Measurements from ENCODE around the gene CENPP. TPM values are rescaled to one million over a fixed set of nuclear protein-coding genes. Genes with fewer than 3 reads are reported as not detected.

Gene CENPP
- 11.3 TPM for total RNA-seq

DNA sequence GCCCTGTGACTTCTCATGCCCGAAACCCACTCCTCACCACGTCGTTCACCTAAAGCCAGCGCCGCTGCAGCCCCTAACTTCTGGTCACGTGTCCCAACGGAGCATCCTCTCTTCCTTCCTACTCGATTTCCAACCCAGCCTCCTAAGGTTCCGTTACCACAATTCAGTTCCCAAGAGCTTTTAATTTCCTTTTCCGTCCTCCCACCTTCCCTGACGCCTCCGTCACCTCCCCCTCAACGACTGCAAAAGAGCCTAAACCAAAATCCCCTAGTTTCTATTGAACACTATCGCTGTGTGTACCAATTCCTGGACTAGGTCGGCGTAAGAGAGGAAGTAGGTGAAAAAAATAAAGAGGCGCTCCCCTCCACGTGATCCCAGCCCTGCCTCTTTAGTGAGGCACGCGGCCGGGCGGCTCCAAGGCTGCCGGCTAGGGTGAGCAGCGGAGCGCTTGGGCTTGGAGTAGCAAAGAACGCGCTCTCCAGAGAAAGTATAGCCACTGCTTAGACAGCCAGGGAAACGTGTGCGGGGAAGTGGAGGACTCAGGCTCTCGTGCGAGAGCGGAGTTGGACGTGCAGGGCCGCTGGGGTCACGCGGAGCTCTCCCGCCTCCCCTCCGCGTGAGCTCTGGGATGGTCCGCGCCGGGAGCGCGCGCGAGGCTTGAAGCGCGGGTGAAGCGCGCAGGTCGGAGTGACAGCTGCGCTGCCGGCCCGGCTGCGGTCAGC is at the start of gene CENPP, which contains the start of gene NOL8:
Gene CENPP (plus strand): TSS at position 685 of the 722 bp plus-strand sequence.
Gene NOL8 (minus strand): TSS at position 82 of the 722 bp plus-strand sequence. CDS start 1,189 bp downstream, outside the sequence.

DNA sequence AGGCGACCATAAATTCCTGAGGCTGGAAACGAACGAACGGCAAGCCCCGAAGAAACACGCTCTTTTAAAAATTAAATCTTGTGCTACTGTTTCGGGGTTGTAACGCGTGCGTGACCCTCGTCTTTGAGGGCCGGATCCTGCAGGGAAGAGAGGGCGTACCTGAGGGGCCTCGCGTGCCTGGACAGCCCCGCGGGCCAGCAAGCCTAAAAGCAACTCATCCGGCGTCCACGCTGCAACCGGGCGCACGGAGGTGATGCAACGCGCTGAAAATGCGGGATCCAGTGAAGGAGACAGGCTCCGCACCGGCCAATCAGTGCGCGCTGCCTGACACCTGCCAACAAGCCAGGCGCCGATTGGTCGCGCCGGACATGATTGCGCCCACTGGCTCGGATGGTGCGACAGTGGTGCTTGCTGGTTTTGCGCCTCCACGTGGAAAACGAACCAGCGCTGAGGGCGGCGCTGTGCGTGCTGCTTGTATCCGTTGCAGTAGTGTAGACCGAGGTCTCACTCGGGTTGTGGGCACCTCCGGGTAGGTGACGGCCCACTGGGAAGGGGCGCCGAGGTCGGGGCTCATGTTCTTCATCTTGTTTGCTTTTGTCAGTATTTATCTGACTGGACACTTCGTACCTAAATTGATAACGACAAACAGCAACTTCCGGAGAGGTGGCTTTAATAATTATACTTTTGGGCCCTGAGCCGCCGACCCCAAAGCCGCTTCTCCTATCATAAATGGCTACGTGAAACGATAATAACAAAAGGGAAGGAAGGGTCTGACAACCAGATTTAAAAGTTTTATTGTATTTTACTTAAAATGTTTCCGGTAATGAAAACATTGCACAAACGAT is 32.1 kb upstream of the CENPP start, which contains the start of gene IARS1:
Gene IARS1 (minus strand): TSS at position 246 of the 845 bp plus-strand sequence. CDS start 4,278 bp downstream, outside the sequence.

DNA sequence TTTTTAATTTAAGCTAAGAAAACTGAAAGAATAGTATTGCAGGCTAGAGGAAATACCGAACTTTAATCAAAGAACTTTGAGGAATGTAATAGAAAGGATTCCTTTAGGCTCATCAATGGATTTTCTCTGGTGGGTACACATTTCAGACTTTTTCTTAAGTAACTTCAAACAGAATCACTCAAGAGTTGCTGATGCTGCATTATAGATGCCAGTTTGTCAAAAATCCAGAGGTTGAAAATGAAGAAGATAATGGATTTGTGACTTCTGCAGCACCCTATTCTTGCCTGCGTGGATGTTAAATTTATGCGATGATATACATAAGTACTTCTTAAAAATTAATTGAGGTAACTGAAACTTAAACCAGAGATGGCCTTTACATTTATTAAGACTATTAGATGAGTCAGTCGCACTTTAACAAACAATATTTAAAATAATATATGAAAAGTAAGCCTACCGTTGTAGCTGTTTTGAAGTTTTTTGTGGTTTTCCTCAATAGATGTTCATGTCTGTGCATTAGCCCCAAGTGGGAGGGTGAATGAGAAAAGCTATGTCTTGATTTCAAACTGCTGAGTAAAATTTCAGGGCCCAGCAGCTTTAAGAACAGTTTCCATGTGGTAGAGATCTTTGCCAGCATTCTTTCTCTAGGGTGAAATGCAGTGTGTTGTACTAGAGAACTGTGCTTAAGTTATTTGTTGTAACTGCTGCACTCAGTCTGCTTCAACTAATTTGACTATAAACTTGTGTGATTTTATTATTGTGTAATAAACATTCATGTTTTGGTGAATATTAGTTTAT is 78.5 kb downstream of the CENPP start, which contains the start of gene OGN:
Gene OGN (minus strand): TSS at position 537 of the 795 bp plus-strand sequence. CDS start 1,171 bp downstream, outside the sequence.

DNA sequence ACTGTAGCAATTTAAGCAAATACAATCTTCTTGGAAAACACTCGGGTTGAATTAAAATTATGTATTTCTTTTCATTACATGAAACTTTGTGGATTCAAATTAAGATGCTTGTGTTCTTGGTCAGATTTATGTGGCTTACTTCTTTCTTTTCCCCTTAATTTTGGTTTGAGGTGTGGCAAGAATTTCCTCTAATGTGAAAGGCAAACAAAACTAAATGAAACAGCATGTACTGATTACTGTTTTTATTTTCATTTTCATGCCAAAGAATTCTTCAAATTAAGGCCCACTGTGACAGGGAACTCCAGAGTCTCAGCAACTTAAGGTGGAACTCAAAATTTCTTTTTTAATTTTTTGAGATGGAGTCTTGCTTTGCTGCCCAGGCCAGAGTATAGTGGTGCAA is 98.6 kb downstream of the CENPP start, which contains the start of gene OMD:
Gene OMD (minus strand): TSS at position 132 of the 400 bp plus-strand sequence. CDS start 6,913 bp downstream, outside the sequence.

DNA sequence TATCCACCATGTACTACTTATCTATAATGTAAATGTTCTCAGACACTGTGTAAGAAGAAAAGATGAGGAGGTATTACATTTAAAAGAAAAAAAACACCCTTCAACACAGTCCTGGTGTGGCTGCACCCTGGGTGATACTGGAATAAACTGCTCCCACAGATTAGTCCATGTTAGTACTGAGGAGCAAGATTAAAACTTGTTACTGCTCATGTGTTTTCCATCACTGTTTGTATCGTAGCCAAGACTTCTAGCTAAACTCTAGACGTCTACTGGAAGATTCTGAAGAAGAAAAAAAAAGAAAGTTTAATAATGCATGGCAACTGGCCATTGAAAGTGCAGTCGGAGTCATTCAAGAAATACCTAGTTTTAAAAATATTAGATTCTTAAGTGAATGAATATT is 156.6 kb downstream of the CENPP start, which contains the start of gene ASPN:
Gene ASPN (minus strand): TSS at position 178 of the 400 bp plus-strand sequence.

DNA sequence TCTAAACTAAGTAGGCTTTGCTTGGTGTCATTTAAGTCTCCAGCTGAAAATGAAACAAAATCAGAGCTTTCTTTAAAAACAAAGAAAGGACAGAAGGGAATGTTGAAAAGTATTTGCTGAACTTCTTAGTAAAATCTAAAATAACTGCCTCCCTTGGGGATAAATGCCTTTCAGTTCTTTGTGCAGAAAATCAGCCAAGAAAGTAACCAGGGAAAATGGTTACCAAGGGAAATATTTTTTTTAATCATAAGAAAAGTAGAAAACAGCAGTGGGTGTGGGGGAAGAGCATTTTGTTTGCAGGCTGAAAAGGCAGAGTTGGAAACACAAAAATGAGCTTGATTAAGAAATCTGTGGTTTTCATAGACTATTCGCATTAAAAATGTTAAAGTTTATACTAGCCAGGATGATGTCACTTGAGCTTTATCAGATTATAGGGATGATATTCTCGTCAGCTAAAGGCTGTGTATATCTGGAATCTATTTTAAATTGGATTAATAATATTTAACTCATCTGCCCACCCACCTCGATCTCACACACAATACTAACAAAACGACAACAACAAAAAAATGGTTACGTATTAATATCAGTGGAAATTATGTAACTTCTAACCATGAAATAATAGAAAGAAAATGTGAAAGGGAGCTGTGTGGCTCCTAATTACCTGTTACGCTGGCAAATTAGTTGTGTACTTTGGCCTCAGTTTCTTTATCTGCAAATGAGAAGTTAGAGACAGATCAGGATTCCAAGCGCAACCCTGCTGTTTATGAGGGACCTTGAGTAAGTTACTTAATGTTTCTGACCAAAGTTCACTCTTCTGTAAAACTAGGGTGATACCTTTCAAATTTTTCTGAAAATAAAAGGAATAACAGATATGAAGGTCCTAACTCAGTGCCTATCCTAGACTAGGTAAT is 210.4 kb downstream of the CENPP start, which contains the start of gene ECM2:
Gene ECM2 (minus strand): TSS at position 51 of the 911 bp plus-strand sequence. CDS start 13,124 bp downstream, outside the sequence.

Small RNAs within 50 kb of the gene (small RNA-seq; reads per million reads assigned to genes)
- gene AL157827.1 (ENCODE audit: low replicate concordance) (not detected), gene MIR3651 (ENCODE audit: low replicate concordance) (not detected), gene MIR4670 (ENCODE audit: low replicate concordance) (not detected), gene SNORA84 (ENCODE audit: low replicate concordance) (0.15 reads per million)

Other genes starting within 250 kb of the CENPP start
- 80.4 TPM for gene SPTLC1, start 210.5 kb upstream of the CENPP start, total RNA-seq
- 183 TPM for gene IARS1, start 32.3 kb upstream of the CENPP start, total RNA-seq
- gene NOL8, start 603 bp upstream of the CENPP start, total RNA-seq, result 29.7 TPM
- gene OGN, start 78.6 kb downstream of the CENPP start, total RNA-seq, result 1.6 TPM
- not detected for gene OMD, start 98.5 kb downstream of the CENPP start, total RNA-seq
- 1.3 TPM for gene ASPN, start 156.6 kb downstream of the CENPP start, total RNA-seq
- gene ECM2, start 210.0 kb downstream of the CENPP start, total RNA-seq, result 2.2 TPM